Lower leg skin (tissue), 3 donors: ENCODE data around the gene RNF11.

Experiments used
- POLR2A ChIP-seq, 2 donors: fragments of 450-650 bp; IDR thresholded peaks; one replicate each; pipeline ENCODE4 v1.6.1; 2016 to 2017; ENCODE audit warnings: antibody characterized with exemption in 2 of 2, mild to moderate bottlenecking in 1 of 2, moderate library complexity in 1 of 2
- TF ChIP-seq, protein P1 (sequence below), 3 donors: fragments of 450-650 bp; IDR thresholded peaks; one replicate each; pipeline ENCODE4 v1.5.1; 2016; ENCODE audit warnings: antibody characterized with exemption in 3 of 3, mild to moderate bottlenecking in 3 of 3, moderate library complexity in 2 of 3

DNA sequence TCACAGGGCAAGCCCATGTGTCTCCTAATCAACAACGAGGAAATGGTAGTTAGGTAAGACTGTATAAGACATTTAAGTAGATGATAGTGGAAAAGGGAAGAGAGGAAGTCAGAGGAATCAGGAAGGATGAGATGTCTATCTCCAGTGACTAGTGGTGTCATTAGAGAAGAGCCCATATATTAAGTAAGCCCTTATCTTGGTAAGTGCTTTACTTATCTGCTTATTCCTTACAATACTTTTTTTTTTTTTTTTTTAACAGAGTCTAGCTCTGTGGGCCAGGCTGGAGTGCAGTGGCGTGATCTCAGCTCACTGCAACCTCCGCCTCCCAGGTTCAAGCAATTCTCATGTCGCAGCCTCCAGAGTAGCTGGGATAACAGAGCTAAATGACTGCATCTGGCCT is 29.5 kb downstream of the RNF11 start:
- TF ChIP-seq, protein P1, sequence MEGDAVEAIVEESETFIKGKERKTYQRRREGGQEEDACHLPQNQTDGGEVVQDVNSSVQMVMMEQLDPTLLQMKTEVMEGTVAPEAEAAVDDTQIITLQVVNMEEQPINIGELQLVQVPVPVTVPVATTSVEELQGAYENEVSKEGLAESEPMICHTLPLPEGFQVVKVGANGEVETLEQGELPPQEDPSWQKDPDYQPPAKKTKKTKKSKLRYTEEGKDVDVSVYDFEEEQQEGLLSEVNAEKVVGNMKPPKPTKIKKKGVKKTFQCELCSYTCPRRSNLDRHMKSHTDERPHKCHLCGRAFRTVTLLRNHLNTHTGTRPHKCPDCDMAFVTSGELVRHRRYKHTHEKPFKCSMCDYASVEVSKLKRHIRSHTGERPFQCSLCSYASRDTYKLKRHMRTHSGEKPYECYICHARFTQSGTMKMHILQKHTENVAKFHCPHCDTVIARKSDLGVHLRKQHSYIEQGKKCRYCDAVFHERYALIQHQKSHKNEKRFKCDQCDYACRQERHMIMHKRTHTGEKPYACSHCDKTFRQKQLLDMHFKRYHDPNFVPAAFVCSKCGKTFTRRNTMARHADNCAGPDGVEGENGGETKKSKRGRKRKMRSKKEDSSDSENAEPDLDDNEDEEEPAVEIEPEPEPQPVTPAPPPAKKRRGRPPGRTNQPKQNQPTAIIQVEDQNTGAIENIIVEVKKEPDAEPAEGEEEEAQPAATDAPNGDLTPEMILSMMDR (IDR thresholded peaks at IDR 0.05), result no peak
- TF ChIP-seq POLR2A (IDR thresholded peaks at IDR 0.05), result no peak
